MCF 10A (cell line): ENCODE data around the gene SLC43A1. TPM values are rescaled to one million over a fixed set of nuclear protein-coding genes. Genes with fewer than 3 reads are reported as not detected.

Experiments used
- BruUV-seq: library from RNA; stranded (reverse); fragments of 400-500 nt; replicated peaks from 2 replicates; lab custom pipeline; 2021; lab: Mats Ljungman, UMichigan
- CTCF ChIA-PET: fragments of 300-600 bp; sonication (Branson Sonifier 250); formaldehyde crosslinking; extraction: SDS; loops from one replicate; lab custom pipeline; 2021; ENCODE audit warnings: antibody characterized with exemption, inconsistent platforms; lab: Yijun Ruan, JAX
- POLR2A ChIA-PET: fragments of 300-600, 350-650 bp; sonication (Branson Sonifier 250); formaldehyde crosslinking; extraction: SDS; loops from one replicate; lab custom pipeline; 2020; ENCODE audit warnings: antibody characterized with exemption, inconsistent platforms; lab: Yijun Ruan, JAX
- DNase-seq: peaks from one replicate; pipeline ENCODE4 v3.0.0-alpha.2; 2018; ENCODE audit not compliant: unreplicated experiment
- H3K27ac Mint-ChIP-seq: one replicate; pipeline ENCODE4 v1.8.0; 2022; ENCODE audit warnings: mild to moderate bottlenecking, low read depth, mixed read lengths; ENCODE audit not compliant: unreplicated experiment
- H3K27me3 Mint-ChIP-seq: one replicate; pipeline ENCODE4 v1.8.0; 2022; ENCODE audit warnings: mixed read lengths; ENCODE audit not compliant: insufficient read depth, unreplicated experiment
- H3K36me3 Mint-ChIP-seq: one replicate; pipeline ENCODE4 v1.8.0; 2022; ENCODE audit warnings: mild to moderate bottlenecking, moderate library complexity, mixed read lengths; ENCODE audit not compliant: insufficient read depth, unreplicated experiment
- H3K4me1 Mint-ChIP-seq: one replicate; pipeline ENCODE4 v1.8.0; 2022; ENCODE audit warnings: mixed read lengths; ENCODE audit not compliant: insufficient read depth, unreplicated experiment
- H3K4me3 Mint-ChIP-seq: one replicate; pipeline ENCODE4 v1.8.0; 2022; ENCODE audit warnings: mild to moderate bottlenecking, moderate library complexity, mixed read lengths; ENCODE audit not compliant: unreplicated experiment
- H3K9me3 Mint-ChIP-seq: one replicate; pipeline ENCODE4 v1.8.0; 2022; ENCODE audit warnings: mixed read lengths; ENCODE audit not compliant: unreplicated experiment
- intact Hi-C: fragments of 100-400 bp; cut with micrococcal nuclease; formaldehyde crosslinking; loops from 2 replicates; pipeline ENCODE4 v1.14.1; 2022
- total RNA-seq: library from RNA; stranded (reverse); gene quantifications from 2 replicates; pipeline ENCODE4 v1.2.3, GENCODE V29; 2022
- TF ChIP-seq, protein P1 (sequence below): fragments of 200-600 bp; IDR thresholded peaks from one replicate; pipeline ENCODE4 v1.8.0; 2022; ENCODE audit warnings: antibody characterized with exemption, mild to moderate bottlenecking; ENCODE audit not compliant: unreplicated experiment

The SLC43A1 gene
- total RNA-seq, 1 experiment from 2014 or later, result 3.2 TPM

DNA sequence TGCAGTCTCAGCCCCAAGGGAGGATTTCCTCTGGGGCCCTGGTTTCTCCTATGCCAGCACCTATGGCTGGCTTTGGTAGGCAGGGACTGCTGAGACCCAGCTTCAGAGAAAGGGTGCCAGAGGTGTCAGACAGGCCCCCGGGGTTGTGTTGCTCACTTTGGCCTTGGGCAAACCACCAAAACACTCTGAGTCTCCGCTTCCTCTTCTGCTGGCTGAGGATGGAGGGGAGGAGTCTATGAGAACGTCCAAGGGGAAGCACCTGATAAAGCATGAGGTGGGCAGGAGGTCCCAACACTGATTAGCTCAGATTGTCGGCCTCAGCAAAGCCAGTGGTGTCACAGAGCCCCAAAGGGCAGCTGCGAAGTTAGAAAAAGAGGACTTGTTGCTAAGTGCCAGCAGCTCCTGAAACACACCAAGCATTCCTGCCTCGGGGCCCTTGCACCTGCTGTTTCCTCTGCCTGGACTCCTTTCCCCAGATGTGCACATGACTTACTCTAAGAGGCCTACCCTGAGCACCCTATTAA, 32.4 kb upstream of the SLC43A1 start:
- BruUV-seq, result no TSS peak
- H3K27ac Mint-ChIP-seq, result no peak overlapping the region
- intact Hi-C loops, result no loop called here
- no peak for DNase-seq
- no peak overlapping the region for H3K4me3 Mint-ChIP-seq
- peaks cover 7% of the 10 kb centered on the region for H3K4me1 Mint-ChIP-seq
- TF ChIP-seq, protein P1, sequence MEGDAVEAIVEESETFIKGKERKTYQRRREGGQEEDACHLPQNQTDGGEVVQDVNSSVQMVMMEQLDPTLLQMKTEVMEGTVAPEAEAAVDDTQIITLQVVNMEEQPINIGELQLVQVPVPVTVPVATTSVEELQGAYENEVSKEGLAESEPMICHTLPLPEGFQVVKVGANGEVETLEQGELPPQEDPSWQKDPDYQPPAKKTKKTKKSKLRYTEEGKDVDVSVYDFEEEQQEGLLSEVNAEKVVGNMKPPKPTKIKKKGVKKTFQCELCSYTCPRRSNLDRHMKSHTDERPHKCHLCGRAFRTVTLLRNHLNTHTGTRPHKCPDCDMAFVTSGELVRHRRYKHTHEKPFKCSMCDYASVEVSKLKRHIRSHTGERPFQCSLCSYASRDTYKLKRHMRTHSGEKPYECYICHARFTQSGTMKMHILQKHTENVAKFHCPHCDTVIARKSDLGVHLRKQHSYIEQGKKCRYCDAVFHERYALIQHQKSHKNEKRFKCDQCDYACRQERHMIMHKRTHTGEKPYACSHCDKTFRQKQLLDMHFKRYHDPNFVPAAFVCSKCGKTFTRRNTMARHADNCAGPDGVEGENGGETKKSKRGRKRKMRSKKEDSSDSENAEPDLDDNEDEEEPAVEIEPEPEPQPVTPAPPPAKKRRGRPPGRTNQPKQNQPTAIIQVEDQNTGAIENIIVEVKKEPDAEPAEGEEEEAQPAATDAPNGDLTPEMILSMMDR, result no peak
- CTCF ChIA-PET, result interaction anchor here (0.7 to 2.0 kb wide), 7 partner anchors 10 to 766 kb away, joined by 3 to 10 read pairs (median 4); partner anchors contain the start of gene UBE2L6
- H3K27me3 Mint-ChIP-seq, result peaks cover 11% of the 10 kb centered on the region
- no peaks in the 10 kb centered on the region for H3K9me3 Mint-ChIP-seq
- peaks cover 25% of the 10 kb centered on the region for H3K36me3 Mint-ChIP-seq
- POLR2A ChIA-PET, result interaction anchor here (1.1 to 1.7 kb wide), 2 partner anchors 14 to 16 kb away, joined by 3 read pairs; no protein-coding TSS in a partner anchor

DNA sequence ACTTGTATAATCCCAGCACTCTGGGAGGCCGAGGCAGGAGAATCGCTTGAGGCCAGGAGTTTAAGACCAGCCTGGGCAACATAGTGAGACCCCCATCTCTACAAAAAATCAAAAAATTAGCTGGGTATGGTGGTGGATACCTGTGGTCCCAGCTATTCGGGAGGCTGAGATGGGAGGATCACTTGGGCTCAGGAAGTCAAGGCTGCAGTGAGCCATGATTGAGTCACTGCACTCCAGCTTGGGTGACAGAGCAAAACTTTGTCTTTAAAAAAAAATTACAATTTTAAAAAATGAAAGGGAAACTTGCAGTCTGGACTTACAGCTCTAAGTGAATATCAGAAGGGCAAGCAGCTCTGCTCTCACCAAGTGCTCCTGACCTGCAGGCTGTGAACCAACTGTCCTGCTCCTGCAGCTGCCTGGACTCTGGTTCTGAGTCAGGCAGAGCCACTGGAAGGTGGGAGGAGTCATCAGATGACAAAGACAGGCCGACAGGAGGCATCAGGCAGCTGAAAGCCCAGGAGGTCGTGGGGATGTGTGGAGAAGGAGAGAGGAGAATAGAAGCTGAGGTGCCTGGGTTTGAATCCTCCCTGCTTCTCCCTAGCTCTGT, 31.5 kb upstream of the SLC43A1 start:
- CTCF ChIA-PET, result interaction anchor here (0.5 to 1.5 kb wide), 8 partner anchors 11 to 100 kb away, joined by 3 to 5 read pairs (median 4); no protein-coding TSS in a partner anchor
- H3K4me3 Mint-ChIP-seq, result no peak overlapping the region
- POLR2A ChIA-PET, result interaction anchor here (0.9 to 1.7 kb wide), 4 partner anchors 10 to 19 kb away, joined by 3 read pairs; no protein-coding TSS in a partner anchor
- intact Hi-C loops, result no loop called here
- no TSS peak for BruUV-seq
- H3K4me1 Mint-ChIP-seq, result peaks cover 7% of the 10 kb centered on the region
- peak; percentile 26 for DNase-seq
- TF ChIP-seq, protein P1, result no peak
- peaks cover 22% of the 10 kb centered on the region for H3K36me3 Mint-ChIP-seq
- H3K9me3 Mint-ChIP-seq, result no peaks in the 10 kb centered on the region
- peaks cover 19% of the 10 kb centered on the region for H3K27me3 Mint-ChIP-seq
- no peak overlapping the region for H3K27ac Mint-ChIP-seq

DNA sequence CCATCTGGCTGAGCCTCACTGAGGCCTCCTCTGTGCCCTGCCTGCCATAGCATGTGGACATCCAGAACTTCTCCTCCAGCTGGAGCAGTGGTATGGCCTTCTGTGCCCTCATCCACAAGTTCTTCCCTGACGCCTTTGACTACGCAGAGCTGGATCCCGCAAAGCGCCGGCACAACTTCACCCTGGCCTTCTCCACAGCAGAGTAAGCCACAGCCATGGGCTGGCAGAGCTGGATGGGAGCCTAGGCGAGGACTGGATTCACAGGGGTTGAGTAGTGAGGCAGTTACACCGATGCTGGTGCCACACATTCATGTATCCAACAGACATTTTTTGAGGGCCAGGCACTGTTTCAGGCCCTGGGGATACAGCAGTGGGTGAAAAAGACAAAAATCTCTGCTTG, 30.9 kb upstream of the SLC43A1 start:
- ChIA-PET CTCF (interaction anchor here (0.8 to 2.0 kb wide), 3 partner anchors 16 to 100 kb away, joined by 3 to 7 read pairs (median 4); partner anchors contain the start of gene UBE2L6), POLR2A (interaction anchor here (0.9 to 1.2 kb wide), 2 partner anchors 11 to 19 kb away, joined by 3 read pairs; no protein-coding TSS in a partner anchor)
- no peaks in the 10 kb centered on the region for H3K9me3 Mint-ChIP-seq
- peaks cover 7% of the 10 kb centered on the region for H3K4me1 Mint-ChIP-seq
- no peak overlapping the region for H3K27ac Mint-ChIP-seq
- H3K36me3 Mint-ChIP-seq, result peaks cover 18% of the 10 kb centered on the region
- TF ChIP-seq, protein P1, result no peak
- no peak overlapping the region for H3K4me3 Mint-ChIP-seq
- BruUV-seq, result no TSS peak
- DNase-seq, result no peak
- peaks cover 19% of the 10 kb centered on the region for H3K27me3 Mint-ChIP-seq
- intact Hi-C loops, result no loop called here

DNA sequence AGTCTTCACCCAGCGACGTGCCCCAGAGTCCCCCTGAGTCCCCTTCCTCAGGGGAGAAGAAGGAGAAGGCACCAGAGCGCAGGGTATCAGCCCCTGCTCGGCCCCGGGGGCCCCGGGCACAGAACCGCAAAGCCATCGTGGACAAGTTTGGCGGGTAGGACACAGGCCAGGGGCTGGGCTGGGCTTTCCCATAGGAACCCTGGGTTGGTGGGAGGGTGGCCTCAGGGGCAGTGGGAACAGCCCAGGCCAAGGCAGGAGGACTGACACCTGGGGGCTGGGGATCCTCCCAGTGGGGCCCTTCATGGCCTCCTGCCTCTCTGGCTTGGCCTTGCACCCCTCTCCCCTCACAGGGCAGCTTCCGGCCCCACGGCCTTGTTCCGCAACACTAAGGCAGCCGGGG, 30.4 kb upstream of the SLC43A1 start:
- no peak overlapping the region for H3K27ac Mint-ChIP-seq
- no peaks in the 10 kb centered on the region for H3K9me3 Mint-ChIP-seq
- CTCF ChIA-PET, result interaction anchor here (1.1 to 2.0 kb wide), 2 partner anchors 22 to 99 kb away, joined by 3 to 7 read pairs; partner anchors contain the start of gene UBE2L6
- peaks cover 19% of the 10 kb centered on the region for H3K27me3 Mint-ChIP-seq
- H3K4me3 Mint-ChIP-seq, result no peak overlapping the region
- BruUV-seq, result no TSS peak
- intact Hi-C loops, result no loop called here
- H3K36me3 Mint-ChIP-seq, result peaks cover 12% of the 10 kb centered on the region
- POLR2A ChIA-PET, result interaction anchor here (2.1 kb wide), 1 partner anchor 88 kb away, joined by 5 read pairs; no protein-coding TSS in a partner anchor
- DNase-seq, result no peak
- TF ChIP-seq, protein P1, result no peak
- H3K4me1 Mint-ChIP-seq, result peaks cover 7% of the 10 kb centered on the region
